ENCODE measurements around the gene CDH26.

- TF ChIP-seq CTCF (IDR thresholded peaks at IDR 0.05; ENCODE audit: low read depth, low read length) (no peak), EZH2phosphoT487 (IDR thresholded peaks at IDR 0.05; ENCODE audit: low read depth) (no peak)
Observed at GRCh38 chr20:60024245-60024644, 66.0 kb downstream of the CDH26 start.
